ENCODE results near the gene MYL5.

MYL5 gene

DNA sequence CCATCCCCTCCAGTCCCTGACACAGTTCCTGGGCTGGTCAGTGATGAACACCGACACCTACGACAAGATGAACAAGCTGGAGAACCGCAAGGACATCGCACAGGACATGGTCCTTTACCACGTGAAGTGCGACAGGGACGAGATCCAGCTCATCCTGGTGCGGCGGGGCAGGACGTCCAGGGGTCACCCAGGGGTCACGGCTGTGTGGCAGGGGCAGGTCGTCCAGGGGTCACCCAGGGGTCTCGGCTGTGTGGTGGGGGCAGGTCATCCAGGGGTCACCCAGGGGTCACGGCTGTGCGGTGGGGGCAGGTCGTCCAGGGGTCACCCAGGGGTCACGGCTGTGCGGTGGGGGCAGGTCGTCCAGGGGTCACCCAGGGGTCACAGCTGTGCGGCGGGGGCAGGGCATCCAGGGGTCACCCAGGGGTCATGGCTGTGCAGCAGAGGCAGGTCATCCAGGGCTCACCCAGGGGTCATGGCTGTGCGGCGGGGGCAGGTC lies 17.0 kb upstream of the MYL5 start:
- no peak overlapping the region for H3K9ac ChIP-seq (ENCODE audit: low read depth in 1 of 2, low read length in 2 of 2)
- no peaks in the 10 kb centered on the region for H3K4me1 ChIP-seq (ENCODE audit: control insufficient read depth in 1 of 2, insufficient read depth in 2 of 2, low read length in 2 of 2)
- no peak overlapping the region for H3K27ac ChIP-seq (ENCODE audit: low read depth, low read length)
- H3K9me3 ChIP-seq (ENCODE audit: control insufficient read depth in 1 of 2, low read length in 2 of 2) = no peaks in the 10 kb centered on the region
- H3K36me3 ChIP-seq (ENCODE audit: control insufficient read depth in 1 of 2, insufficient read depth in 2 of 2, low read length in 2 of 2) = no peaks in the 10 kb centered on the region
- no peaks in the 10 kb centered on the region for H3K27me3 ChIP-seq (ENCODE audit: control insufficient read depth in 1 of 2, insufficient read depth in 2 of 2, low read length in 2 of 2)
- H3K4me3 ChIP-seq (ENCODE audit: low read depth in 1 of 2, low read length in 2 of 2) = no peak overlapping the region

DNA sequence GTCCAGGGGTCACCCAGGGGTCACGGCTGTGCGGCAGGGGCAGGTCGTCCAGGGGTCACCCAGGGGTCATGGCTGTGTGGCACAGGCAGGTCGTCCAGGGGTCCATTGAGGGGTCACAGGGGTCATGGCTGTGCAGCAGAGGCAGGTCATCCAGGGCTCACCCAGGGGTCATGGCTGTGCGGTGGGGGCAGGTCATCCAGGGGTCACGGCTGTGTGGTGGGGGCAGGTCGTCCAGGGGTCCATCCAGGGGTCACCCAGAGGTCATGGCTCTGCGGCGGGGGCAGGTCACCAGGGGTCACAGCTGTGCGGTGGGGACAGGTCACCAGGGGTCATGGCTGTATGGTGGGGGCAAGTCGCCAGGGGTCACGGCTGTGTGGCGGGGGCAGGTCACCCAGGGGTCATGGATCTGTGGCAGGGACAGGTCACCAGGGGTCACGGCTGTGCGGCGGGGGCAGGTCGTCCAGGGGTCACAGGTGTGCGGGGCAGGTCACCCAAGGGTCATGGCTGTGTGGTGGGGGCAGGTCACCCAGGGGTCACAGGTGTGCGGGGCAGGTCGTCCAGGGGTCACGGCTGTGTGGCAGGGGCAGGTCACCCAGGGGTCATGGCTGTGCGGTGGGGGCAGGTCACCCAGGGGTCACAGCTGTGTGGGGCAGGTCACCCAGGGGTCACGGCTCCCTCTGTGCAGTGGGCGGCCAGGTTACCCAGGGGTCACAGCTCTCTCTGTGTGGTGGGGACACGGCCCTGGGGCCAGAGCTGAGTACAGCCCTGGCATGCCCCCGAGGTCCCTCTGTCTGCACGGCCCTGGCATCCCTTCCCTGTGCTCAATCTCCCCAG lies 16.3 kb upstream of the MYL5 start:
- H3K9me3 ChIP-seq (ENCODE audit: control insufficient read depth in 1 of 2, low read length in 2 of 2) = no peaks in the 10 kb centered on the region
- H3K27me3 ChIP-seq (ENCODE audit: control insufficient read depth in 1 of 2, insufficient read depth in 2 of 2, low read length in 2 of 2) = peaks cover 0 to 2% of the 10 kb centered on the region in 2 donors
- no peaks in the 10 kb centered on the region for H3K36me3 ChIP-seq (ENCODE audit: control insufficient read depth in 1 of 2, insufficient read depth in 2 of 2, low read length in 2 of 2)
- no peaks in the 10 kb centered on the region for H3K4me1 ChIP-seq (ENCODE audit: control insufficient read depth in 1 of 2, insufficient read depth in 2 of 2, low read length in 2 of 2)
- no peak overlapping the region for H3K4me3 ChIP-seq (ENCODE audit: low read depth in 1 of 2, low read length in 2 of 2)
- H3K9ac ChIP-seq (ENCODE audit: low read depth in 1 of 2, low read length in 2 of 2) = no peak overlapping the region
- H3K27ac ChIP-seq (ENCODE audit: low read depth, low read length) = no peak overlapping the region

DNA sequence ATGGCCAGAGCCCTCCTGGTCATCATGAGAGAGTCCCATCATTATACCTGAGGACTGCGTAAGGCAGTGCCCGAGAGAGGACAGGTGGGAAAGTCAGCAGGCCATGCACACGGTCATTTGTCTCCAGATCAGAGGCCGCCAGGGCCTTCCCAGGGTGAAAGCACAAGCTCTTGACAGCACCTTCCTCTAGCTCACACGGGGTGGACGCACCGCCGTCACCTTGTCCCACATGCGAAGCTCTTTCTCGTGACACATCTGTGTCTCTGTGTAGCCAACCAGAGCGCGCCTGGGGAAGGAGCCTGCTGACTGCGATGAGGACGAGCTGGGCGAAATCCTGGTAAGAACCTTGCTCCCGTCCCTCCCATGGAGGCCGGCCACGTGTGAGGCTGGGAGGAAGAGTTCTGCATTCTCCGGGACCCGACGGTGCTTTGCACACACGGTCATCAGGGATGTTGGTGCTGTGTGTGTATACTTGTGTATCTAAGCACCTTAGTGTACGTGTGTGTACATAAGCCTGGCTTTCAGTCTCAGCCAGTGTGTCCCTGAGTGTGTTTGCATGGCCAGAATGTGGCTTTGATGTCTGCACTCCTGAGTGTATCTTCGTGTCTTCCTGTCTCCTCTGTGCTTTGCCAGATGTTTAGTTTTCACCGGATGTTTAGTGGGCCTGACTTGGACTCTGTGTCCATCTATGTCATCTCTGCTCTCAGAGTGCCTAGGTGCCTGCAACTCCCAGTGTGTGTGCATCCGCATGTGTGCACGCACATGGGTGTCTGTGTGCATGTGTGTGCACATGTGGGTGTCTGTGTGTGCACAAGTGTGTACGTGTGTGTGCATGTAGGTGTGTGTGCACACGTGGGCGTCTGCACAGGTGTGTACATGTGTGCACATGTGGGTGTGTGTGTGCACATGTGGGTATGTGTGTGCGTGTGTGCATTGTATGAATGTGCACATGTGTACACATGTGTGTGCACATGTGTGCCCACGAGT lies 15.4 kb upstream of the MYL5 start:
- Histone ChIP-seq H3K27me3 (ENCODE audit: control insufficient read depth in 1 of 2, insufficient read depth in 2 of 2, low read length in 2 of 2) (peaks cover 0 to 3% of the 10 kb centered on the region in 2 donors), H3K9me3 (ENCODE audit: control insufficient read depth in 1 of 2, low read length in 2 of 2) (no peaks in the 10 kb centered on the region), H3K27ac (ENCODE audit: low read depth, low read length) (no peak overlapping the region), H3K9ac (ENCODE audit: low read depth in 1 of 2, low read length in 2 of 2) (no peak overlapping the region), H3K36me3 (ENCODE audit: control insufficient read depth in 1 of 2, insufficient read depth in 2 of 2, low read length in 2 of 2) (no peaks in the 10 kb centered on the region), H3K4me3 (ENCODE audit: low read depth in 1 of 2, low read length in 2 of 2) (no peak overlapping the region), H3K4me1 (ENCODE audit: control insufficient read depth in 1 of 2, insufficient read depth in 2 of 2, low read length in 2 of 2) (no peaks in the 10 kb centered on the region)

- Histone ChIP-seq H3K9me3 (ENCODE audit: control insufficient read depth in 1 of 2, low read length in 2 of 2) (no peaks in the 10 kb centered on the region), H3K27me3 (ENCODE audit: control insufficient read depth in 1 of 2, insufficient read depth in 2 of 2, low read length in 2 of 2) (peaks cover 0 to 3% of the 10 kb centered on the region in 2 donors), H3K27ac (ENCODE audit: low read depth, low read length) (no peak overlapping the region), H3K9ac (ENCODE audit: low read depth in 1 of 2, low read length in 2 of 2) (no peak overlapping the region), H3K4me3 (ENCODE audit: low read depth in 1 of 2, low read length in 2 of 2) (no peak overlapping the region), H3K4me1 (ENCODE audit: control insufficient read depth in 1 of 2, insufficient read depth in 2 of 2, low read length in 2 of 2) (no peaks in the 10 kb centered on the region), H3K36me3 (ENCODE audit: control insufficient read depth in 1 of 2, insufficient read depth in 2 of 2, low read length in 2 of 2) (no peaks in the 10 kb centered on the region)
Measured at GRCh38 chr4:659851-660250, 14.5 kb upstream of the MYL5 start.

- H3K27ac ChIP-seq (ENCODE audit: low read depth, low read length) = no peak overlapping the region
Measured at GRCh38 chr4:660401-660800, 13.9 kb upstream of the MYL5 start.

GRCh38 chr4:661231-661630 lies 13.1 kb upstream of the MYL5 start:
- H3K27ac ChIP-seq (ENCODE audit: low read depth, low read length) = no peak overlapping the region
- H3K9ac ChIP-seq (ENCODE audit: low read depth in 1 of 2, low read length in 2 of 2) = no peak overlapping the region
- no peaks in the 10 kb centered on the region for H3K4me1 ChIP-seq (ENCODE audit: control insufficient read depth in 1 of 2, insufficient read depth in 2 of 2, low read length in 2 of 2)
- no peaks in the 10 kb centered on the region for H3K9me3 ChIP-seq (ENCODE audit: control insufficient read depth in 1 of 2, low read length in 2 of 2)
- no peaks in the 10 kb centered on the region for H3K36me3 ChIP-seq (ENCODE audit: control insufficient read depth in 1 of 2, insufficient read depth in 2 of 2, low read length in 2 of 2)
- H3K4me3 ChIP-seq (ENCODE audit: low read depth in 1 of 2, low read length in 2 of 2) = no peak overlapping the region
- H3K27me3 ChIP-seq (ENCODE audit: control insufficient read depth in 1 of 2, insufficient read depth in 2 of 2, low read length in 2 of 2) = peaks cover 0 to 3% of the 10 kb centered on the region in 2 donors

More at GRCh38 chr4:660401-660800, 13.9 kb upstream of the MYL5 start:
- Histone ChIP-seq H3K9me3 (ENCODE audit: control insufficient read depth in 1 of 2, low read length in 2 of 2) (no peaks in the 10 kb centered on the region), H3K27me3 (ENCODE audit: control insufficient read depth in 1 of 2, insufficient read depth in 2 of 2, low read length in 2 of 2) (peaks cover 0 to 3% of the 10 kb centered on the region in 2 donors), H3K9ac (ENCODE audit: low read depth in 1 of 2, low read length in 2 of 2) (no peak overlapping the region), H3K36me3 (ENCODE audit: control insufficient read depth in 1 of 2, insufficient read depth in 2 of 2, low read length in 2 of 2) (no peaks in the 10 kb centered on the region), H3K4me3 (ENCODE audit: low read depth in 1 of 2, low read length in 2 of 2) (no peak overlapping the region), H3K4me1 (ENCODE audit: control insufficient read depth in 1 of 2, insufficient read depth in 2 of 2, low read length in 2 of 2) (no peaks in the 10 kb centered on the region)

DNA sequence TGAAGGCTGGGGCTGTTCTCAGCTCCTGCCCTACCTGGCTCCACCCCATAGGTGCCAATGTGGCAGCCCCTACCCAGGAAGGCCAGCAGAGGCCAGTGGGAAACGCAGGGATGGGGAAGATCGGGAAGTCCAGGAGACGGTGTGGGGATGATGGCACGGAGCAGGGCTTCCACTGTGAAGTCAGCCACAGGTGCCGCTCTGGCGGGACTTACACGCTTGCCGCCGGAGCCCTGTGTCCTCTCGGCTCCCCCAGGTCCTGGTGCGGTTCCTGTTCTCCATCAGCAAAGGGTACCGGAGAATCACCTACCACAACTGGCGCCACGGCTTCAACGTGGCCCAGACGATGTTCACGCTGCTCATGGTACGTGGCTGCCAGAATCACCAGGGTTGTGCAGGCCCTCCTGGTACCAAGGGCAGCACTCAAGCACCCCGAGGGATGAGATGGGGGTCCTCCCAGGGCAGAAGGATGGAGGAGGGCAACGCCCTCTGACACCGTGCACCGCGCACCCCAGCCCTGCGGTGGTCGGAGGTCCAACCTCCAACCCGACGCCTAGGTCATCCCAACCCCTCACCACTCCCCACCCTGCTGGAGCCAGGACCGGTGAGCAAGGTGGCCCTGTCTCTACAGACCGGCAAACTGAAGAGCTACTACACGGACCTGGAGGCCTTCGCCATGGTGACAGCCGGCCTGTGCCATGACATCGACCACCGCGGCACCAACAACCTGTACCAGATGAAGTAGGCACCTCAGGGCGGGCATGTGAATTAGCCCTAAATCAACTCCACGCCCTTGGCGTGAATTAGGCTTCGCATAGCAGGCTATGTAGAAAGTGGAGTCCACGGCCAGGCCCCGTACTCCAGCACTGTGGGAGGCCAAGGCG lies 12.2 kb upstream of the MYL5 start:
- Histone ChIP-seq H3K27me3 (ENCODE audit: control insufficient read depth in 1 of 2, insufficient read depth in 2 of 2, low read length in 2 of 2) (peaks cover 0 to 3% of the 10 kb centered on the region in 2 donors), H3K4me1 (ENCODE audit: control insufficient read depth in 1 of 2, insufficient read depth in 2 of 2, low read length in 2 of 2) (no peaks in the 10 kb centered on the region)

DNA sequence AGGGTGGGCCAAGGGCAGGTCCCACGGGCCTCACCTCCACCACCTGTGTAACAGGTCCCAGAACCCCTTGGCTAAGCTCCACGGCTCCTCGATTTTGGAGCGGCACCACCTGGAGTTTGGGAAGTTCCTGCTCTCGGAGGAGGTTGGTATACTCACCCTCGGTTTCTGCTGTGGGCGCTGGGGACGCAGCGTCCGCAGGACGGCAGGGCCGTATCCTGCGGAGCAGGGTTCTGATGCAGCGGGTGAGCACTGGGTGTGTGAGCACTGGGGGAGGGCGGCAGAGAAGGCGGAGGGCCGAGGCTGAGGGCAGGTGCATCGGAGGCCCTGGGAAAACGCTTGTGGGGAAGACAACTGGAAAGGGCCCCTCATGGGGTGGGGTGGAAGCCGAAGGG lies 11.3 kb upstream of the MYL5 start:
- H3K27ac ChIP-seq (ENCODE audit: low read depth, low read length) = no peak overlapping the region
- no peaks in the 10 kb centered on the region for H3K4me1 ChIP-seq (ENCODE audit: control insufficient read depth in 1 of 2, insufficient read depth in 2 of 2, low read length in 2 of 2)
- H3K9ac ChIP-seq (ENCODE audit: low read depth in 1 of 2, low read length in 2 of 2) = peak overlapping the region in 1 of 2 donors; percentile 61
- peaks cover 0 to 3% of the 10 kb centered on the region in 2 donors for H3K27me3 ChIP-seq (ENCODE audit: control insufficient read depth in 1 of 2, insufficient read depth in 2 of 2, low read length in 2 of 2)
- H3K4me3 ChIP-seq (ENCODE audit: low read depth in 1 of 2, low read length in 2 of 2) = peak overlapping the region; percentile 70
- H3K36me3 ChIP-seq (ENCODE audit: control insufficient read depth in 1 of 2, insufficient read depth in 2 of 2, low read length in 2 of 2) = no peaks in the 10 kb centered on the region
- H3K9me3 ChIP-seq (ENCODE audit: control insufficient read depth in 1 of 2, low read length in 2 of 2) = no peaks in the 10 kb centered on the region

More for the DNA sequence above, 12.2 kb upstream of the MYL5 start:
- Histone ChIP-seq H3K36me3 (ENCODE audit: control insufficient read depth in 1 of 2, insufficient read depth in 2 of 2, low read length in 2 of 2) (no peaks in the 10 kb centered on the region), H3K27ac (ENCODE audit: low read depth, low read length) (no peak overlapping the region), H3K4me3 (ENCODE audit: low read depth in 1 of 2, low read length in 2 of 2) (no peak overlapping the region), H3K9ac (ENCODE audit: low read depth in 1 of 2, low read length in 2 of 2) (no peak overlapping the region), H3K9me3 (ENCODE audit: control insufficient read depth in 1 of 2, low read length in 2 of 2) (no peaks in the 10 kb centered on the region)

Data from duodenal mucosa (tissue), 2 donors.